ENCODE measurements around the gene ERMP1.

Gene ERMP1

DNA sequence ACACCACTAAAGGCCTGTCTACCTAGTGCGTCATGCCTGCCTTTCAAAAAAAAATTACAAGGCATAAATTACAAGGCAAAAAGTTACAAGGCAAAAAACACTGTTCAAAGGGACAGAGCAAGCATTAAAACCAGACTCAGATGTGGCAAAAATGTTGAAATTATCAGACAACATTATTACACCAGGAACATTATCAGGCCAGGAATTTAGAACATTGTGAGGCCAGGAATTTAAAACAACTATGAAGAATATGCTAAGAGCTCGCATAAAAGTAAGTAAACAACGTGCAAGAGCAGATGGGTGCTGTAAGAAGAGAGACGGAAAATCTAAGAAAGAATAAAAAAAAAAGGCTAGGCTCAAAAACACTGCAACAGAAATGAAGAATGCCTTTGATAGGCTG is 39.6 kb upstream of the ERMP1 start:
- Histone ChIP-seq H3K27me3 (no peaks in the 10 kb centered on the region), H3K4me2 (no peak overlapping the region), H3K9ac (no peak overlapping the region), H3K4me3 (no peak overlapping the region), H3K36me3 (no peaks in the 10 kb centered on the region; a peak in 1 of 22 replicates), H4K20me1 (no peaks in the 10 kb centered on the region), H3K27ac (no peak overlapping the region), H3K9me3 (replicated peaks in 1 of 11) (no peaks in the 10 kb centered on the region), H3K4me1 (no peaks in the 10 kb centered on the region)
- TF ChIP-seq Cebpa-rat (IDR thresholded peaks at IDR 0.05), result no peak

DNA sequence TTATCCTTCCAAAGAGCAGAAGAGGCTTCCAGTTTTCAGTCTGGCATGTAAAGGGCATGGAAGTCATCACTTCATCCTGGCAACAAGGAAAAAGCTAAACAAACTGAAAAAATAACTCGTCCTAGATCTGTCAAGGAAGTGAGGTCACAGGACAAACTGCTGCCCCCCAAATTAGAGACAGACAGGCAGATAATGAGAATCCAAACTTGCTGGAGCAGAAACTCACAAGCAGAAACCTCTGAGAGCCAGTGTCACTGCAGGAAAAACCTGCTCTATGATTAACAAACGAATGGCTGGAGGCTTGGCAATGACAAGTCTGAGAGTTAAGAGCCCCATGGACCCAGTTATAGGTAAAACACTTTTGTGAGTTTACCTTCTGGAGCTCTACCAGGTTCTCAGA is 38.9 kb upstream of the ERMP1 start:
- TF ChIP-seq Cebpa-rat (IDR thresholded peaks at IDR 0.05), result no peak
- H4K20me1 ChIP-seq, result no peaks in the 10 kb centered on the region
- H3K4me1 ChIP-seq, result no peaks in the 10 kb centered on the region
- H3K27ac ChIP-seq, result no peak overlapping the region
- H3K9me3 ChIP-seq (replicated peaks in 1 of 11), result no peaks in the 10 kb centered on the region
- no peak overlapping the region for H3K9ac ChIP-seq
- H3K36me3 ChIP-seq, result no peaks in the 10 kb centered on the region; a peak in 1 of 22 replicates
- no peak overlapping the region for H3K4me2 ChIP-seq
- no peaks in the 10 kb centered on the region for H3K27me3 ChIP-seq
- no peak overlapping the region for H3K4me3 ChIP-seq

DNA sequence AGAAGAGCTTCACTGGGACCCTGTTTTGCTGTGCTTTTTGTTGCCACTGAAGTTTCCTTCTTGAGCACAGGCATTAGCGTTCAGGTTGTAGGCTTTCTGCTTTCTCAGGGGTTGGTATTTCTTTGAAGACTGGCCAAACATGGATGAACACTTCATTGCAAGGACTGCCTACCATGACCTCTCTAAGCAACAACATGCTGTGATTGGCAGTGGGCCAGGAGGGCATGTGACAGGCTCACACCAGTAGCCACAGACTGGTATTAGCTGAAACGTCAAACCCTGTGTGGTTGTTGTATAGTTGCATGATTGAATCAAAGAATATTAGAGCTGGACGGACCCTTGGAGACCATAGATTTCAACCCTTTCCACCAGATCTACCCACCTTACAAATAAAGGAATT is 37.8 kb upstream of the ERMP1 start:
- H3K4me1 ChIP-seq, result no peaks in the 10 kb centered on the region
- no peaks in the 10 kb centered on the region for H3K36me3 ChIP-seq
- no peaks in the 10 kb centered on the region for H3K27me3 ChIP-seq
- no peak overlapping the region for H3K9ac ChIP-seq
- no peaks in the 10 kb centered on the region for H3K9me3 ChIP-seq (replicated peaks in 1 of 11)
- no peak for TF ChIP-seq Cebpa-rat (IDR thresholded peaks at IDR 0.05)
- H3K27ac ChIP-seq, result no peak overlapping the region
- no peak overlapping the region for H3K4me2 ChIP-seq
- H3K4me3 ChIP-seq, result no peak overlapping the region
- H4K20me1 ChIP-seq, result no peaks in the 10 kb centered on the region

DNA sequence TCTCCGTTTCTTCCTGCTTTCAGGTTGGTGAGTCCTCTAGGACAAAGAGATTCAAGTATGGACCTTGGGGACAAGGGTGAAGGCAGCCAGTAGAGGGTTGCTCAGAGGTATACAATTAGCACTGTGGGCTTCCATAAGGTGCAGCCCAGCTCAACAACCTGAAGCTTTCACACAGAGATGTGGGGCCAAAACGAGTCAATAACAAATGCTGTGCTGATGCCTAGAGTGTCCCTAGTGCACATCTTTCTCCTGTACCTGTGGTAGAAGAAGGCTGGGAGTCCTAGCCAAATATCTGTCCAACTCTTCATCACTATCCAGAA is 37.1 kb upstream of the ERMP1 start:
- no peaks in the 10 kb centered on the region for H4K20me1 ChIP-seq
- no peak overlapping the region for H3K9ac ChIP-seq
- H3K36me3 ChIP-seq, result no peaks in the 10 kb centered on the region
- H3K4me1 ChIP-seq, result no peaks in the 10 kb centered on the region
- H3K27ac ChIP-seq, result no peak overlapping the region
- H3K4me2 ChIP-seq, result no peak overlapping the region
- no peak for TF ChIP-seq Cebpa-rat (IDR thresholded peaks at IDR 0.05)
- no peak overlapping the region for H3K4me3 ChIP-seq
- H3K9me3 ChIP-seq (replicated peaks in 1 of 11), result no peaks in the 10 kb centered on the region
- H3K27me3 ChIP-seq, result no peaks in the 10 kb centered on the region

DNA sequence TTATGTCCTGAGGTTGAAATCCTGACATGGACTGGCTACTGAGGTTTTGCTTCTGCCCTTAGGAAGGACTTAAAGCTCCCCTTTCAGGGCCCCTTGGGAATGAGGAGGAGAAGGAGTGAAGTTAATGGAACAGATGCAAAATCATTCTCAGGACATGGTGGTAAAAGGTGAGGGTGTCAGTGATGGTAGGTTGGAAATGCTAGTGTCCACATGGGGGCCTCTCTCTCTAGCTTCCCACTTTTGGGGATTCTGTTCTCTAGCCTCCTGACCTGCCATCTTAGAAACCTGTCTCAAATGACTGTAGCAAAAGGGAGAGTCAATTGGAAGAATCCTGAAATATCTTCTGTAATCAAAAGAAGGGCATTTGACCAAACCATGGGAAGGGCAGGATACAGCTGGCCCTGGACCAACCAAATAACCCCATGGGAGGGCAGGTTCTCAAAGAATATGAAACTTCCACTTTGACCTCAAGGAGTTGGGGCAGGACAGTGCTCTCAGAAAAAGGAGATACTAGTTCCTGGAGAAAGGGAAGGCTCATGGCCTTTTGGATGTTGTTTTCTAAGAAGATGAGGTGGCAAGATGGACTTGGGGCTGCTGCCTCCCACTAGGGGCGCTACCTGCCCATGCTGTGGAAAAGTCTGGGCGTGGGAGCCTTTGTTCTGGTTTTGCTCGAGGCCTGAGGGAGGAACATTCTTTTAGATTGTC is 36.5 kb upstream of the ERMP1 start:
- H3K9me3 ChIP-seq (replicated peaks in 1 of 11), result no peaks in the 10 kb centered on the region
- no peak overlapping the region for H3K9ac ChIP-seq
- no peaks in the 10 kb centered on the region for H4K20me1 ChIP-seq
- peaks cover 0 to under 1% (median 0%) of the 10 kb centered on the region in 10 experiments; a peak in 4 of 20 replicates for H3K4me1 ChIP-seq
- no peaks in the 10 kb centered on the region for H3K36me3 ChIP-seq
- H3K27me3 ChIP-seq, result no peaks in the 10 kb centered on the region
- no peak overlapping the region for H3K27ac ChIP-seq
- no peak overlapping the region for H3K4me2 ChIP-seq
- TF ChIP-seq Cebpa-rat (IDR thresholded peaks at IDR 0.05), result no peak
- no peak overlapping the region for H3K4me3 ChIP-seq

DNA sequence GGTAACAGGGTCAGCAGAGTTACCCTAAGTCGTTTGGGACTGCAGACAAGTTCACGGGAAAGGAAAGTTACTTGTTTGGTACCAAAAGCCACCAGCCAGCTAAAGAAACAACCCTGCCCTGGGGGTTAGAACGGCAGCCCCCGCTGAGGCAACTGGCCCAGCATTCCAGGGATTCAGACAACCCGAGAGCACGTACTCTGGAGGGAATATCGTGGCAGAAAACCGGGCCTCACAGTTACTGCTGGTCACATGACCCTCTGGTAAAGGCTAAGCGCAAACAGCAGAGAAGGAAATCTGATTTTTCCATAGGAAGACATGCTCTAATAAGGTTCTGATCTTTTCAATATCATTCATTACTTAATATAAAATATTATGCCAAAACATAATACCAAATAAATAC is 35.3 kb upstream of the ERMP1 start:
- H3K36me3 ChIP-seq, result no peaks in the 10 kb centered on the region
- no peaks in the 10 kb centered on the region for H3K9me3 ChIP-seq (replicated peaks in 1 of 11)
- H3K4me1 ChIP-seq, result peaks cover 0 to 8% (median 0%) of the 10 kb centered on the region in 10 experiments; a peak in 6 of 20 replicates
- no peak overlapping the region for H3K4me3 ChIP-seq
- H3K9ac ChIP-seq, result no peak overlapping the region
- H3K4me2 ChIP-seq, result no peak overlapping the region
- no peaks in the 10 kb centered on the region for H3K27me3 ChIP-seq
- H3K27ac ChIP-seq, result no peak overlapping the region
- H4K20me1 ChIP-seq, result no peaks in the 10 kb centered on the region
- no peak for TF ChIP-seq Cebpa-rat (IDR thresholded peaks at IDR 0.05)

DNA sequence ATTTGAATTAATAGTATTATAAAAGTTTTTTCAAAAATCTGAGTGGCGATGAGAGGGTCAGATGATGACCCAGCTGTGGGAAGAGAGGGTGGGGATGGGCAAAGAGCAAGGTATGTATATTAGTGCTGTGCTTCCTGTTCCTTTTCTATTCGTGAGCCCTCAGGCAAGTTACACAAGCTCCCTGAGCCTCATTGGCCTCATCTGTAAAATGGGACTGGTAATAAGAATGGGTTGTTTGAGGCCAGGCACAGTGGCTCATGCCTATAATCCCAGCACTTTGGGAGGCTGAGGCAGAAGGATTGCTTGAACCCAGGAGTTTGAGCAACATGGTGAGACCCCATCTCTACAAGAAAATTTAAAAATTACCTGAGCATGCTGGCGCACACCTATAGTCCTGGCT is 33.8 kb upstream of the ERMP1 start:
- Histone ChIP-seq H3K9ac (no peak overlapping the region), H3K36me3 (no peaks in the 10 kb centered on the region), H3K4me1 (peaks cover 0 to 8% (median 0%) of the 10 kb centered on the region in 10 experiments; a peak in 6 of 20 replicates), H3K27ac (no peak overlapping the region), H3K27me3 (no peaks in the 10 kb centered on the region), H4K20me1 (no peaks in the 10 kb centered on the region), H3K9me3 (replicated peaks in 1 of 11) (no peaks in the 10 kb centered on the region), H3K4me3 (no peak overlapping the region), H3K4me2 (no peak overlapping the region)
- TF ChIP-seq Cebpa-rat (IDR thresholded peaks at IDR 0.05), result no peak

DNA sequence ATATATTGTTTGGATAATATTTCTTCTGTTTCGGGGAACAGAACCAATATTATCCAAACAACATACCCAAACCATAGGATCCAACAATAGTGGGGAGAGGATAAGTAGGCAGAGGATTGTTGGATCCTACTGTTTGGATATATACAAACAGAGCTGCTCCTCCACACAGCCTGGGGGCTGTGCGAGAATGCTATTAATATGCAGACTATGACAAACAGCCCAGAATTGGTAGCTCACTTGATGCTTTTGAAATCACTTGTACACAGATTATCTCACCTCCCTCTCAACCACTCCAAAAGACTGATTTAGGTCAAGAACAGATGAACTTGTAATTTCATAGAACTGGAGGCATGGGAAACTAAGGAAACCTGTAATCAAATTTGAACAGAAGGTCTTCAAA is 33.4 kb upstream of the ERMP1 start:
- Histone ChIP-seq H3K4me2 (no peak overlapping the region), H3K27me3 (no peaks in the 10 kb centered on the region), H3K36me3 (no peaks in the 10 kb centered on the region), H3K4me1 (peaks cover 0 to 8% (median 0%) of the 10 kb centered on the region in 10 experiments; a peak in 6 of 20 replicates), H3K4me3 (no peak overlapping the region), H3K9ac (no peak overlapping the region), H4K20me1 (no peaks in the 10 kb centered on the region), H3K27ac (no peak overlapping the region), H3K9me3 (replicated peaks in 1 of 11) (no peaks in the 10 kb centered on the region)
- no peak for TF ChIP-seq Cebpa-rat (IDR thresholded peaks at IDR 0.05)

DNA sequence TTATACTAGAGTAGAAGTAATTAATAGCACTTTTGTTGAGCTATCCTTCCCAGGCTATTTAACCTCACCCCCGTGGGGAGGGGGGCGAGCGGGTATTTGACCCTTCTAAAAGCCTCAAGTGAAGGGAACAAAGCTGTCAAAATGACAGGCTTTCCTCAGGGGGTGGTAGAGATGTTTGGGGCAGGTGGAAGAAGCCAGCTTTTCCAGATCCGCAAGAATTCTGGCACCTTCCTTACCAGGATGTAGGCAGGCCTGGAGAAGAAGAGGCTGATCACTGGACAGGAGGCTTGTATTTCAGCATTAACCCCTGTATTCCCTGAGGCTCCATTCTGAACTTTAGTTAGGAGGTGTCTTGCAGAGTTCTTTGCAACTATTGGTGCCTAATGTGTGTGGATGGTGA is 31.5 kb upstream of the ERMP1 start:
- no peak overlapping the region for H3K4me3 ChIP-seq
- no peaks in the 10 kb centered on the region for H3K9me3 ChIP-seq (replicated peaks in 1 of 11)
- peak overlapping the region in 3 of 11 experiments; percentile 1 to 33 (median 9); a peak in 2 of 22 replicates for H3K4me2 ChIP-seq
- H3K36me3 ChIP-seq, result no peaks in the 10 kb centered on the region
- TF ChIP-seq Cebpa-rat (IDR thresholded peaks at IDR 0.05), result no peak
- H3K9ac ChIP-seq, result no peak overlapping the region
- H3K4me1 ChIP-seq, result peaks cover 0 to 13% (median 6%) of the 10 kb centered on the region in 10 experiments; a peak in 11 of 20 replicates
- no peak overlapping the region for H3K27ac ChIP-seq
- no peaks in the 10 kb centered on the region for H3K27me3 ChIP-seq
- H4K20me1 ChIP-seq, result no peaks in the 10 kb centered on the region

DNA sequence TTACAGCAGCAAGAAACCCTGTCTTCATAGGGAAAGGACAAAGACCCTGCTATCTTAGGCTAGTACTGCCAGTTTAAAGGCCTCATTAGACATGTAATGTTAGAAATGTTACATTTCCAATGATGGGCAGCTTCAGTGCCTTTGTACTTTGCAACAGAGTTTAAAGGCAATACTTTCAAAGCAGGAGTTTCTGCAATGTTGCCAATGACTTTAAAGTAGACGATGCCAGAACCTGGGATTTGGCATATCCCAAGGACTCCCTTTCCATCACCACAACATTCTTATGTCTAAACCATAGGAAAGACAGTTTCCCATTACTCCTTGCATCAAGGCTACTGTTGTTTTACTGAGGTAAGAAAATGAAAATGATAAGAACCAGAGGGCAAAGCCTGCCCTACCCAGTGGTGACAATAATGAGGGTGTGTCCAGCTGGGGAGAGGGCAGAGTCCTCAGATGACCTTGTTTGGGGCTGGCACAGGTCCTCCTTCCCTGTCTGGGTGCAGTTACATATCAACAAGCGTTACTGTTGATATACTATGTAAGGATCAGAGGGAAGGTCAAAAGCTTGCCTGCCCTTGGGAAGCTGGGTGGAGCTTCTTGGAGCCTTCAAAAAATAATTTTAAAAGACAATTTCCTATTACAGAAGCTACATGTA is 30.3 kb upstream of the ERMP1 start:
- H4K20me1 ChIP-seq, result no peaks in the 10 kb centered on the region
- H3K4me1 ChIP-seq, result peaks cover 0 to 25% (median 7%) of the 10 kb centered on the region in 10 experiments; a peak in 14 of 20 replicates
- H3K27me3 ChIP-seq, result no peaks in the 10 kb centered on the region
- H3K4me3 ChIP-seq, result no peak overlapping the region
- no peaks in the 10 kb centered on the region for H3K36me3 ChIP-seq
- H3K9me3 ChIP-seq (replicated peaks in 1 of 11), result no peaks in the 10 kb centered on the region
- no peak overlapping the region for H3K27ac ChIP-seq
- H3K9ac ChIP-seq, result no peak overlapping the region
- TF ChIP-seq Cebpa-rat (IDR thresholded peaks at IDR 0.05), result no peak
- H3K4me2 ChIP-seq, result no peak overlapping the region

Data from BLaER1 treated with 17β-estradiol and CSF1 and Interleukin-3, amounts not matched to agents 10 nM and 100 nM (cell line).